K562 (cell line): Measurements from ENCODE around the gene FAM107B. TPM values are rescaled to one million over a fixed set of nuclear protein-coding genes. Genes with fewer than 3 reads are reported as not detected.

Source experiments
- ARID3A ChIP-seq: IDR thresholded peaks from 2 replicates; pipeline ENCODE4 v1.6.1; 2012; ENCODE audit warnings: low read depth, low read length, improper control_type of control experiment, borderline replicate concordance
- C11orf30 ChIP-seq: fragments of 450-650 bp; IDR thresholded peaks from 2 replicates; pipeline ENCODE4 v1.6.1; 2016; ENCODE audit warnings: low read depth, mild to moderate bottlenecking
- DIDO1 ChIP-seq: fragments of 450-650 bp; IDR thresholded peaks from 2 replicates; pipeline ENCODE4 v1.6.1; 2016; ENCODE audit warnings: low read depth, missing biosample characterization, missing genetic modification characterization
- GATAD2A ChIP-seq: fragments of 450-650 bp; IDR thresholded peaks from 2 replicates; pipeline ENCODE4 v1.6.1; 2017
- HMG20A ChIP-seq: fragments of 450-650 bp; formaldehyde crosslinking; conservative IDR thresholded peaks from 2 replicates; pipeline ENCODE4 v1.4.0; 2020; ENCODE audit warnings: mild to moderate bottlenecking, mixed read lengths
- MCM5 ChIP-seq: fragments of 450-650 bp; IDR thresholded peaks from 2 replicates; pipeline ENCODE4 v1.6.1; 2016; ENCODE audit warnings: low read depth
- NCOA1 ChIP-seq: fragments of 450-650 bp; IDR thresholded peaks from 2 replicates; pipeline ENCODE4 v1.6.1; 2016; ENCODE audit warnings: low read depth
- NFE2 ChIP-seq: IDR thresholded peaks from 2 replicates; pipeline ENCODE4 v1.6.1; 2014; ENCODE audit warnings: antibody characterized with exemption, low read depth
- NR1H2 ChIP-seq: sonication (generic); formaldehyde crosslinking; IDR thresholded peaks from 2 replicates; pipeline ENCODE4 v1.4.0; 2020; ENCODE audit warnings: mild to moderate bottlenecking, missing genetic modification reagents
- PBX2 ChIP-seq, 2 experiments: IDR thresholded peaks in 1 of 2; conservative IDR thresholded peaks in 1 of 2; 2 replicates each; pipeline ENCODE4 v1.6.1; 2016; ENCODE audit warnings: low read depth in 2 of 2, mild to moderate bottlenecking in 1 of 2, missing compliant biosample characterization in 1 of 2, missing genetic modification characterization in 1 of 2, moderate library complexity in 1 of 2
- SRF ChIP-seq, 2 experiments: fragments of 250-450, 450-650 bp in 1 of 2; sonication (Bioruptor Pico) in 1 of 2; sonication (generic) in 1 of 2; formaldehyde crosslinking; IDR thresholded peaks; 2 replicates each; pipeline versions ENCODE4 v1.5.0 to v1.5.1; 2020 to 2022; ENCODE audit warnings: mild to moderate bottlenecking in 1 of 2, missing genetic modification reagents in 1 of 2
- ZNF316 ChIP-seq: fragments of 450-650 bp; IDR thresholded peaks from 2 replicates; pipeline ENCODE4 v1.6.1; 2016
- polyA plus RNA-seq, 8 experiments: library from polyadenylated mRNA; depleted of rRNA in 4 of 8; stranded (reverse) in 5 of 8; unstranded in 3 of 8; fragments of >200 nt; fragmentation: Nextera tagmentation in 2 of 8; fragmentation: Illumina TruSeq in 1 of 8; extraction: Ambion mirVana in 2 of 8; extraction: Trizol in 1 of 8; gene quantifications; 2 replicates each; pipeline versions ENCODE4 v1.2.1 to v1.2.3, GENCODE V29; 2011 to 2014; ENCODE audit warnings: inconsistent platforms in 1 of 8, missing spikeins in 1 of 8
- total RNA-seq, 7 experiments: library from RNA; depleted of rRNA in 6 of 7; stranded (reverse); fragments of >200 nt in 6 of 7; fragmentation: Illumina TruSeq in 2 of 7; extraction: Trizol in 2 of 7; gene quantifications; 2 replicates each; pipeline versions ENCODE4 v1.2.1 to v1.2.3, GENCODE V29; 2011 to 2021; ENCODE audit warnings: low replicate concordance in 1 of 7

The FAM107B gene
- total and polyA plus RNA-seq, 9 of the 15 experiments (the other 6 are each of a cell fraction or from before 2014, with no cell fraction given) = 0.40 to 2.8 (median 1.4) TPM

GRCh38 chr10:14639637-14640036 lies 135.1 kb downstream of the FAM107B start (continued):
- TF ChIP-seq SRF (CRISPR knock-in tag; IDR thresholded peaks at IDR 0.05) (no peak), NR1H2 (CRISPR knock-in tag) (no peak), MCM5 (no peak), ZNF316 (peak; percentile 51; the same call in 1 of the 2 replicates), PBX2 (CRISPR knock-in tag; IDR thresholded peaks at IDR 0.05; ENCODE audit: low read depth) (no peak), PBX2 (tag; conservative IDR thresholded peaks at IDR 0.05; ENCODE audit: low read depth) (no peak), DIDO1 (tag) (no peak), ARID3A (no peak), NCOA1 (no peak), NFE2 (no peak), C11orf30 (peak; percentile 64), HMG20A (no peak), GATAD2A (no peak)
